Measurements from ENCODE around the gene NPFF. TPM values are rescaled to one million over a fixed set of nuclear protein-coding genes. Genes with fewer than 3 reads are reported as not detected.

NPFF gene
- total and polyA plus RNA-seq, 4 donors, result 0.45 TPM; not detected in 3

GRCh38 chr12:53530920-53531319, 23.6 kb upstream of the NPFF start:
- no peak for ATAC-seq (ENCODE audit: insufficient read depth, low FRiP score)
- no peak for DNase-seq
- H3K27ac ChIP-seq (ENCODE audit: low read depth in 1 of 2, low read length in 1 of 2), result no peak overlapping the region
- no peaks in the 10 kb centered on the region for H3K27me3 ChIP-seq (ENCODE audit: control insufficient read depth in 3 of 3, insufficient read depth in 3 of 3, low read length in 2 of 3)
- 90 to 100% methylated on average over 4 of the region's 4 CpGs for WGBS, 2 donors
- H3K4me1 ChIP-seq (ENCODE audit: control insufficient read depth in 5 of 5, insufficient read depth in 5 of 5, low read length in 5 of 5), result no peaks in the 10 kb centered on the region
- no peak overlapping the region for H3K4me3 ChIP-seq
- TF ChIP-seq CTCF (IDR thresholded peaks at IDR 0.05; ENCODE audit: control extremely low read depth, extremely low read depth), result no peak
- H3K9me3 ChIP-seq (ENCODE audit: control insufficient read depth in 4 of 4, insufficient read depth in 3 of 4, low read length in 3 of 4), result no peaks in the 10 kb centered on the region
- H3K9ac ChIP-seq (ENCODE audit: insufficient read depth in 1 of 2, low read length in 2 of 2), result no peak overlapping the region
- H3K36me3 ChIP-seq (ENCODE audit: control insufficient read depth in 4 of 4, insufficient read depth in 4 of 4, low read length in 4 of 4), result peaks cover 25 to 35% (median 35%) of the 10 kb centered on the region in 4 donors

GRCh38 chr12:53530061-53530460, 22.8 kb upstream of the NPFF start:
- no peak overlapping the region for H3K4me3 ChIP-seq
- no peak for TF ChIP-seq CTCF (IDR thresholded peaks at IDR 0.05; ENCODE audit: control extremely low read depth, extremely low read depth)
- no peaks in the 10 kb centered on the region for H3K27me3 ChIP-seq (ENCODE audit: control insufficient read depth in 3 of 3, insufficient read depth in 3 of 3, low read length in 2 of 3)
- DNase-seq (no peak), ATAC-seq (ENCODE audit: insufficient read depth, low FRiP score) (no peak)
- H3K9ac ChIP-seq (ENCODE audit: insufficient read depth in 1 of 2, low read length in 2 of 2), result no peak overlapping the region
- H3K36me3 ChIP-seq (ENCODE audit: control insufficient read depth in 4 of 4, insufficient read depth in 4 of 4, low read length in 4 of 4), result peaks cover 21 to 37% (median 33%) of the 10 kb centered on the region in 4 donors
- H3K9me3 ChIP-seq (ENCODE audit: control insufficient read depth in 4 of 4, insufficient read depth in 3 of 4, low read length in 3 of 4), result no peaks in the 10 kb centered on the region
- H3K4me1 ChIP-seq (ENCODE audit: control insufficient read depth in 5 of 5, insufficient read depth in 5 of 5, low read length in 5 of 5), result no peaks in the 10 kb centered on the region
- 67 to 77% methylated on average over 2 of the region's 2 CpGs for WGBS, 2 donors
- H3K27ac ChIP-seq (ENCODE audit: low read depth in 1 of 2, low read length in 1 of 2), result no peak overlapping the region

GRCh38 chr12:53524476-53524875, 17.2 kb upstream of the NPFF start:
- Histone ChIP-seq H3K27ac (ENCODE audit: low read depth in 1 of 2, low read length in 1 of 2) (no peak overlapping the region), H3K9me3 (ENCODE audit: control insufficient read depth in 4 of 4, insufficient read depth in 3 of 4, low read length in 3 of 4) (no peaks in the 10 kb centered on the region), H3K9ac (ENCODE audit: insufficient read depth in 1 of 2, low read length in 2 of 2) (no peak overlapping the region), H3K4me1 (ENCODE audit: control insufficient read depth in 5 of 5, insufficient read depth in 5 of 5, low read length in 5 of 5) (no peaks in the 10 kb centered on the region), H3K27me3 (ENCODE audit: control insufficient read depth in 3 of 3, insufficient read depth in 3 of 3, low read length in 2 of 3) (no peaks in the 10 kb centered on the region), H3K36me3 (ENCODE audit: control insufficient read depth in 4 of 4, insufficient read depth in 4 of 4, low read length in 4 of 4) (peaks cover 30 to 46% (median 38%) of the 10 kb centered on the region in 4 donors), H3K4me3 (no peak overlapping the region)
- TF ChIP-seq CTCF (IDR thresholded peaks at IDR 0.05; ENCODE audit: control extremely low read depth, extremely low read depth), result no peak
- ATAC-seq (ENCODE audit: insufficient read depth, low FRiP score) (no peak), DNase-seq (no peak)
- 97 to 98% methylated on average over 13 of the region's 13 CpGs for WGBS, 2 donors

- 97 to 98% methylated on average over 3 of the region's 3 CpGs for WGBS, 2 donors
- Histone ChIP-seq H3K4me3 (no peak overlapping the region), H3K27ac (ENCODE audit: low read depth in 1 of 2, low read length in 1 of 2) (no peak overlapping the region), H3K27me3 (ENCODE audit: control insufficient read depth in 3 of 3, insufficient read depth in 3 of 3, low read length in 2 of 3) (no peaks in the 10 kb centered on the region), H3K9me3 (ENCODE audit: control insufficient read depth in 4 of 4, insufficient read depth in 3 of 4, low read length in 3 of 4) (no peaks in the 10 kb centered on the region), H3K9ac (ENCODE audit: insufficient read depth in 1 of 2, low read length in 2 of 2) (no peak overlapping the region), H3K4me1 (ENCODE audit: control insufficient read depth in 5 of 5, insufficient read depth in 5 of 5, low read length in 5 of 5) (no peaks in the 10 kb centered on the region), H3K36me3 (ENCODE audit: control insufficient read depth in 4 of 4, insufficient read depth in 4 of 4, low read length in 4 of 4) (peaks cover 30 to 54% (median 37%) of the 10 kb centered on the region in 4 donors)
- DNase-seq (no peak), ATAC-seq (ENCODE audit: insufficient read depth, low FRiP score) (no peak)
- TF ChIP-seq CTCF (IDR thresholded peaks at IDR 0.05; ENCODE audit: control extremely low read depth, extremely low read depth), result no peak
Measured at GRCh38 chr12:53523131-53523530, 15.8 kb upstream of the NPFF start.
